SK-MEL-5 (cell line): ENCODE results near the gene TRIM50. TPM values are rescaled to one million over a fixed set of nuclear protein-coding genes. Genes with fewer than 3 reads are reported as not detected.
"Not testable (repeated sequence)": the region's sequence is repeated elsewhere in the genome, so short reads cannot be mapped to it uniquely, and the experiment has no call there.

Experiments used
- DNase-seq: peaks from one replicate; pipeline ENCODE4 v3.0.0-alpha.2; 2016; ENCODE audit warnings: low read depth, low spot score
- in situ Hi-C: cut with HindIII; loops from 2 replicates; pipeline ENCODE4 v1.10.0; 2016; ENCODE audit warnings: low sequenced_read_pairs, high pct_unique_total_duplicates, low pct_unique_long_range_greater_than_20kb
- polyA plus RNA-seq, 2 experiments: library from polyadenylated mRNA; depleted of rRNA; stranded (reverse); fragments of >200 nt; gene quantifications; 2 replicates each; pipeline ENCODE4 v1.2.3, GENCODE V29; 2015
- total RNA-seq: library from RNA; depleted of rRNA; stranded (reverse); fragments of >200 nt; shearing (Covaris generic); gene quantifications from 2 replicates; pipeline ENCODE4 v1.2.3, GENCODE V29; 2014; rRNA removed

Gene TRIM50
- not detected in 2 replicates for total RNA-seq
- polyA plus RNA-seq (2015; cell fraction: cytosol; rRNA removed): 0.05 TPM in 1 of 2 replicates, not detected in the other
- polyA plus RNA-seq (2015; cell fraction: nucleus; rRNA removed): 0.15 TPM in 1 of 2 replicates, not detected in the other

GRCh38 chr7:73327922-73328321 is at the start of gene TRIM50, which contains the start of gene FKBP6:
TSS of gene TRIM50 (minus strand) at chr7:73328082. CDS start at chr7:73324787, 3,295 bp downstream.
TSS of gene FKBP6 (plus strand) at chr7:73328161. CDS start at chr7:73328429, 268 bp downstream.
- DNase-seq, in situ Hi-C loops: not testable (repeated sequence)

GRCh38 chr7:73376671-73377412 is 49.0 kb upstream of the TRIM50 start:
- in situ Hi-C loops: no loop called here
- DNase-seq: no peak

GRCh38 chr7:73376262-73376661 is 48.4 kb upstream of the TRIM50 start:
- DNase-seq, in situ Hi-C loops: not testable (repeated sequence)

GRCh38 chr7:73373741-73374140 is 45.9 kb upstream of the TRIM50 start:
- DNase-seq: no peak
- in situ Hi-C loops: no loop called here

- in situ Hi-C loops: no loop called here
- no peak for DNase-seq
These were observed 41.7 kb upstream of the TRIM50 start for GRCh38 chr7:73369622-73370021.

GRCh38 chr7:73369009-73369408 is 41.1 kb upstream of the TRIM50 start:
- no peak for DNase-seq
- in situ Hi-C loops: no loop called here

GRCh38 chr7:73366990-73367389 is 39.1 kb upstream of the TRIM50 start:
- no peak for DNase-seq
- in situ Hi-C loops: no loop called here

- in situ Hi-C loops: no loop called here
- DNase-seq: no peak
These were observed 38.2 kb upstream of the TRIM50 start for GRCh38 chr7:73366127-73366526.

GRCh38 chr7:73364006-73364728 is 36.3 kb upstream of the TRIM50 start:
- in situ Hi-C loops: no loop called here

GRCh38 chr7:73363225-73364005 is 35.5 kb upstream of the TRIM50 start:
- in situ Hi-C loops: no loop called here
- no peak for DNase-seq

More at GRCh38 chr7:73364006-73364728, 36.3 kb upstream of the TRIM50 start:
- DNase-seq: no peak

- in situ Hi-C loops, DNase-seq: not testable (repeated sequence)
These were observed 32.7 kb upstream of the TRIM50 start for GRCh38 chr7:73360590-73360989.

GRCh38 chr7:73359746-73360375 is 32.0 kb upstream of the TRIM50 start:
- no peak for DNase-seq
- in situ Hi-C loops: no loop called here

- in situ Hi-C loops: no loop called here
- DNase-seq: no peak
These were observed 31.4 kb upstream of the TRIM50 start for GRCh38 chr7:73359306-73359705.

GRCh38 chr7:73358590-73359275 is 30.9 kb upstream of the TRIM50 start:
- DNase-seq: no peak
- in situ Hi-C loops: no loop called here

- in situ Hi-C loops: no loop called here
- DNase-seq: no peak
These were observed 28.3 kb upstream of the TRIM50 start for GRCh38 chr7:73356159-73356558.

GRCh38 chr7:73354821-73355220 is 26.9 kb upstream of the TRIM50 start:
- in situ Hi-C loops: no loop called here
- no peak for DNase-seq

- no peak for DNase-seq
- in situ Hi-C loops: no loop called here
These were observed 26.3 kb upstream of the TRIM50 start for GRCh38 chr7:73354196-73354595.
